RWPE1 (cell line): ENCODE results near the gene C1QC.

Source experiments
- CTCF ChIA-PET: fragments of 350-600 bp; sonication (Branson Sonifier 250); formaldehyde crosslinking; extraction: SDS; loops from one replicate; lab custom pipeline; 2021; lab: Yijun Ruan, JAX
- POLR2A ChIA-PET: fragments of 400-600 bp; formaldehyde crosslinking; extraction: SDS; loops from one replicate; lab custom pipeline; 2020; ENCODE audit warnings: antibody characterized with exemption; ENCODE audit not compliant: low non-redundant PET; lab: Yijun Ruan, JAX
- DNase-seq: peaks from one replicate; pipeline ENCODE4 v3.0.0; 2012; ENCODE audit warnings: low spot score
- H3K27ac ChIP-seq: fragments of 450-650 bp; 2 replicates; pipeline ENCODE4 v1.5.1; 2017
- TF ChIP-seq, protein P1 (sequence below): fragments of 450-650 bp; conservative IDR thresholded peaks from 2 replicates; pipeline ENCODE4 v1.5.1; 2017; ENCODE audit warnings: low read depth, mild to moderate bottlenecking

Gene C1QC

DNA sequence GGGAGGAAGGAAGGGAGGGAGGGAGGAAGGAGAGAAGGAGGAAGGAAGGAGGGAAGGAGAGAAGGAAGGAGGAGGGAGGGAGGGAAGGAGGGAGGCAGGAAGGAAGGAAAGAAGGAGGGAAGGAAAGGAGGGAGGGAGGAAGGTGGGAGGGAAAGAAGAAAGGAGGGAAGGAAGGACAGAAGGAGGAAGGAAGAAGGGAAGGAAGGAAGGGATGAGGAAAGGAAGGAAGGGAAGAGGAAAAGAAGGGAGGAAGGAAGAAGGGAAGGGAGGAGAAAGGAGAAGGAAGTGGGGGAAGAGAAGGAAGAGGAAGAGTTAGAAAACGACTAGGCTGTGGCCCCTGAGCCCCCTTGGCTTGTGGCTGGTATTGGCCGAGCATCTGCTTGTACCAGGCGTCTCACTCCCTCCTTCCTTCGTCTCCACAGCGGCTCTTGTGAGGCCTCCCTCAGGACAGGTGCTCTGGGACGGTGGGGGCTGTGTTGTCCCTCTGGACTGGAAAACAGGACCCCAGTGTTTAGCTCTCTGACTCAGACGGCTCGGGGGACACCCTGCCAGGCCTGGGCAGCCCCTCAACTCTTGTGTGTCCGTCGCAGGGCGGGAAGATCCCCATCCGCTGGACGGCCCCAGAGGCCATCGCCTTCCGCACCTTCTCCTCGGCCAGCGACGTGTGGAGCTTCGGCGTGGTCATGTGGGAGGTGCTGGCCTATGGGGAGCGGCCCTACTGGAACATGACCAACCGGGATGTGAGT is 43.2 kb upstream of the C1QC start:
- DNase-seq: peak; percentile 77
- TF ChIP-seq, protein P1, sequence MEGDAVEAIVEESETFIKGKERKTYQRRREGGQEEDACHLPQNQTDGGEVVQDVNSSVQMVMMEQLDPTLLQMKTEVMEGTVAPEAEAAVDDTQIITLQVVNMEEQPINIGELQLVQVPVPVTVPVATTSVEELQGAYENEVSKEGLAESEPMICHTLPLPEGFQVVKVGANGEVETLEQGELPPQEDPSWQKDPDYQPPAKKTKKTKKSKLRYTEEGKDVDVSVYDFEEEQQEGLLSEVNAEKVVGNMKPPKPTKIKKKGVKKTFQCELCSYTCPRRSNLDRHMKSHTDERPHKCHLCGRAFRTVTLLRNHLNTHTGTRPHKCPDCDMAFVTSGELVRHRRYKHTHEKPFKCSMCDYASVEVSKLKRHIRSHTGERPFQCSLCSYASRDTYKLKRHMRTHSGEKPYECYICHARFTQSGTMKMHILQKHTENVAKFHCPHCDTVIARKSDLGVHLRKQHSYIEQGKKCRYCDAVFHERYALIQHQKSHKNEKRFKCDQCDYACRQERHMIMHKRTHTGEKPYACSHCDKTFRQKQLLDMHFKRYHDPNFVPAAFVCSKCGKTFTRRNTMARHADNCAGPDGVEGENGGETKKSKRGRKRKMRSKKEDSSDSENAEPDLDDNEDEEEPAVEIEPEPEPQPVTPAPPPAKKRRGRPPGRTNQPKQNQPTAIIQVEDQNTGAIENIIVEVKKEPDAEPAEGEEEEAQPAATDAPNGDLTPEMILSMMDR: no peak
- no peak overlapping the region for H3K27ac ChIP-seq
- CTCF ChIA-PET: interaction anchor here (0.6 kb wide), 1 partner anchor 42 kb away, joined by 3 read pairs; no protein-coding TSS in a partner anchor
- POLR2A ChIA-PET: interaction anchor here (0.6 kb wide), 1 partner anchor 36 kb away, joined by 7 read pairs; no protein-coding TSS in a partner anchor

DNA sequence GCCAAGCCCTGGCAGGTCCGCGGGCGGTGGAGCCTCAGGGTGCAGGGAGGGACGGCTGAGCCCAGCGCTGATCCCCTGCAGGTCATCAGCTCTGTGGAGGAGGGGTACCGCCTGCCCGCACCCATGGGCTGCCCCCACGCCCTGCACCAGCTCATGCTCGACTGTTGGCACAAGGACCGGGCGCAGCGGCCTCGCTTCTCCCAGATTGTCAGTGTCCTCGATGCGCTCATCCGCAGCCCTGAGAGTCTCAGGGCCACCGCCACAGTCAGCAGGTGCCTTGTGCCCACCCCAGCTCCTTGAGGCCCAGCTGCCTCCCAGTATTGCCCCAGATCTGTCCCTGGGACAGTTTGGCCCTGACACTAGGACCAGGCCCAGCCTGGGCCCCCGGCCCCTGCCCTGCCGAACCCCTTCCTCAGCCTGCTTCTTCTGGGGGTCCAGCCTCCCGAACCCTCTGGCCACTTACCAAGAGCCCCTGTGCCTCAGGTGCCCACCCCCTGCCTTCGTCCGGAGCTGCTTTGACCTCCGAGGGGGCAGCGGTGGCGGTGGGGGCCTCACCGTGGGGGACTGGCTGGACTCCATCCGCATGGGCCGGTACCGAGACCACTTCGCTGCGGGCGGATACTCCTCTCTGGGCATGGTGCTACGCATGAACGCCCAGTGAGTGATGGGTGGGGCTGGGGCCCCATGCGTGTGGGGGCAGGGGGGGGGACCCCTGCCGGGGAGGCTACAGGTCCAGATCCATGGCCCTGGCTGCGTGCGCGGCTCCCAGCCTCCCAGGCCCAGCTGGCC is 42.4 kb upstream of the C1QC start:
- no peak overlapping the region for H3K27ac ChIP-seq
- TF ChIP-seq, protein P1: no peak
- POLR2A ChIA-PET: interaction anchor here (0.6 kb wide), 1 partner anchor 35 kb away, joined by 7 read pairs; no protein-coding TSS in a partner anchor
- DNase-seq: no peak
- CTCF ChIA-PET: interaction anchor here (0.6 kb wide), 1 partner anchor 41 kb away, joined by 3 read pairs; no protein-coding TSS in a partner anchor

DNA sequence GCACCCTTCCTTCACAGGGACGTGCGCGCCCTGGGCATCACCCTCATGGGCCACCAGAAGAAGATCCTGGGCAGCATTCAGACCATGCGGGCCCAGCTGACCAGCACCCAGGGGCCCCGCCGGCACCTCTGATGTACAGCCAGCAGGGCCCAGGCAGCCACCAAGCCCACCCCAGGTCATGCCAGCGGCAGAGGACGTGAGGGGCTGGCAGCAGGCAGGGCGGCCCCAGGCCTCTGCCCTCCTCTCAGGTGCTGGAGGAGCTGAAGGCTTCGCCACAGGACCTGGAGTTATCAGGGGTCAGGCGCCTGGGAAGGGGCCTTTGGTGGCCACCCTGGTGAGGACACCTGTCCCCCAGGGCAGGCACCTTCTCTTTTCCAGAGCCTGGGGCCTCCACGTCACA is 41.8 kb upstream of the C1QC start:
- ChIA-PET POLR2A (no interaction called here), CTCF (no interaction called here)
- no peak overlapping the region for H3K27ac ChIP-seq
- no peak for DNase-seq
- TF ChIP-seq, protein P1: no peak

DNA sequence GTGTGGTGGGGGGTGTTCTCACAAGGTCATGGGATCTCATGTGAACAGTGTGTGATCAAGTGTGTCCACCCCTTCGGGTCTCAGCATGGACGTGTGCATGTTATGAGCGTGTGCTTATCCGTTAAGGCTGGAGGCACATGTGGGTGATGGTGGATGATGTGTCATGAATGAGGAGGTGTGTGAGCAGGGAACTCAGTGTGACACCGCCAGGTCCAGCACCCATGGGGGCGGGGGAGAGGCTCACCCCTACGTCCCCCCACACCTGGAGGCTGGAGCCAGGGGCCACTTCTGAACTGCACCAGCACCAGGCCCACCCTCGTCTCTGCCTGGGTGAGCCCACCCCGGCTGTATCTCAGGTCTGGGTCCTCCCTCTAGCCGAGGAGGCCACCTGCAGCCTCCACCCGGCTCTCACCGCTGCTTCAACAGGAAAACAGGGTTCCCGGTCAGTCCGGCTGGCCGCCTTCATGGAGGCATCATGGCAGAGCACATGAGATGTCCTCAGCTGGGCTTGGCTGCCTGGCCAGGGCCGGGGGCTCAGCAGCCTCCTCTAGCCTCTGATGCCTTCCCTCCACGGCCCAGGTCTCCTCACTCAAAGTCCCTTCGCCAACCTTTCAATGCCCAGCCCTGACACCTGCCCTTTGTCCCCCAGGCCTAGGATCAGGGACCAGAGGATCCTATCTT is 41.2 kb upstream of the C1QC start:
- DNase-seq: no peak
- TF ChIP-seq, protein P1: no peak
- ChIA-PET POLR2A (no interaction called here), CTCF (no interaction called here)
- H3K27ac ChIP-seq: no peak overlapping the region

DNA sequence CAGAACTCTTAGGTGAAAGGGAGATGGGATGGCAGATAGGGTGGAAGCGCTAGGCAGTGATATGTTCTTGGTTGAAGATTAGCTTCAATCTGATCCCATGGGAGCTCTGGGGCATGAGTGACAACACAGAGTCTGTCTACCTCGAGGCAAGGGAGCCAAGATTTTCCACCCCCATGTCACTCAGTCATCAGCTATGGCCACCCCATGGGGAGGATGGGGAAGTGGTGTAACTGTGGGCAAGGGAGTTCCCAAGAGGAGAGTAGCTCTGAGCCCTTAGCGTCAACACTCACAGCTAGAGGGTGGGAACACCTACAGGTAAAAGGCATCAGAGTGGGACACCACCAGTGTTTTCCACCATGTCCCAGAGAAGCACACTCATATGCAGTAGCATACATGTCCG is 37.3 kb upstream of the C1QC start:
- no peak for DNase-seq
- POLR2A ChIA-PET: no interaction called here
- TF ChIP-seq, protein P1: no peak
- H3K27ac ChIP-seq: no peak overlapping the region
- CTCF ChIA-PET: interaction anchor here (0.6 kb wide), 1 partner anchor 60 kb away, joined by 3 read pairs; no protein-coding TSS in a partner anchor

DNA sequence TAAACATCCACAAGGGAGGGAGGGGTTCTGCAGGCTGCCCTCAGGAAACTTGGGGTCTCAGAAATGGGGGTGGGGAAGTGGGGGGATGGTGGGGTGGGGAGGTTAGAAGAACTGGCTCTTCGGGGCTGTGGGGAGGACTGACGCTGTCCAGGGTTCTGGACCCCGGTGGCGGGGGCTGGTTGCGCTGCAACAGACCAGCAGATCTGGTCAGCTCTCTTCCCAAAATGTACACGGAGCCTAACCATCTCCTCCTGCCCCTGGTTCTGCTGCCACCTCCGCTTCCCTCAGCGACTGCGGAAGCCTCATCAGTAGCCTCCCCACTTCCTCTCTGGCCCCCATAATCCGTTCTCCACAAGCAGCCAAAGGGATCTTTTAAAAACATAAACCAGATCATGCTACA is 36.3 kb upstream of the C1QC start:
- TF ChIP-seq, protein P1: no peak
- POLR2A ChIA-PET: no interaction called here
- DNase-seq: no peak
- H3K27ac ChIP-seq: no peak overlapping the region
- CTCF ChIA-PET: interaction anchor here (0.5 kb wide), 1 partner anchor 150 kb away, joined by 5 read pairs; no protein-coding TSS in a partner anchor
